KMS-11 (cell line): Measurements from ENCODE around the gene CRYBA1.

Experiments
- H2AFZ ChIP-seq: fragments of 200-600 bp; sonication (generic); 2 replicates; pipeline ENCODE4 v1.6.1; 2016; ENCODE audit warnings: antibody characterized with exemption, mixed run types, low read depth
- H3K27ac ChIP-seq: fragments of 200-600 bp; sonication (generic); 2 replicates; pipeline ENCODE4 v1.6.1; 2016; ENCODE audit warnings: mild to moderate bottlenecking, mixed run types
- H3K27me3 ChIP-seq: fragments of 200-600 bp; sonication (generic); 2 replicates; pipeline ENCODE4 v1.6.1; 2017; ENCODE audit warnings: mild to moderate bottlenecking, low read depth, mixed run types, moderate library complexity; ENCODE audit not compliant: insufficient read depth
- H3K36me3 ChIP-seq: fragments of 200-600 bp; sonication (generic); 2 replicates; pipeline ENCODE4 v1.6.1; 2017; ENCODE audit warnings: mild to moderate bottlenecking, mixed run types; ENCODE audit not compliant: insufficient read depth
- H3K4me1 ChIP-seq: fragments of 200-600 bp; sonication (generic); 2 replicates; pipeline ENCODE4 v1.6.1; 2016; ENCODE audit warnings: mild to moderate bottlenecking, low read depth, mixed run types; ENCODE audit not compliant: poor library complexity, severe bottlenecking
- H3K4me2 ChIP-seq: fragments of 200-600 bp; sonication (generic); 2 replicates; pipeline ENCODE4 v1.7.0; 2016; ENCODE audit warnings: mild to moderate bottlenecking, mixed run types
- H3K4me3 ChIP-seq: fragments of 200-600 bp; sonication (generic); IDR thresholded peaks from 2 replicates; pipeline ENCODE4 v1.6.1; 2017; ENCODE audit warnings: low read depth, low read length, mixed read lengths; ENCODE audit not compliant: insufficient read depth
- H3K79me2 ChIP-seq: fragments of 200-600 bp; sonication (generic); 2 replicates; pipeline ENCODE4 v1.6.1; 2016; ENCODE audit warnings: low read depth, mixed run types; ENCODE audit not compliant: insufficient read depth
- H3K9ac ChIP-seq: fragments of 200-600 bp; sonication (generic); 2 replicates; pipeline ENCODE4 v1.6.1; 2016; ENCODE audit warnings: mild to moderate bottlenecking, mixed run types
- H4K20me1 ChIP-seq: fragments of 200-600 bp; sonication (generic); 2 replicates; pipeline ENCODE4 v1.6.1; 2016; ENCODE audit warnings: mild to moderate bottlenecking, mixed run types; ENCODE audit not compliant: insufficient read depth
- CTCF ChIP-seq: fragments of 200-600 bp; sonication (generic); conservative IDR thresholded peaks from 2 replicates; pipeline ENCODE4 v1.6.1; 2017; ENCODE audit warnings: low read depth, mild to moderate bottlenecking, antibody characterized with exemption, low read length, moderate library complexity, mixed read lengths

CRYBA1 gene

GRCh38 chr17:29207975-29208374, 38.7 kb upstream of the CRYBA1 start:
- Histone ChIP-seq H3K27ac (no peak overlapping the region), H2AFZ (no peak overlapping the region), H3K9ac (no peak overlapping the region), H4K20me1 (no peaks in the 10 kb centered on the region), H3K4me2 (no peak overlapping the region), H3K4me3 (no peak overlapping the region), H3K27me3 (no peaks in the 10 kb centered on the region), H3K4me1 (no peaks in the 10 kb centered on the region), H3K36me3 (no peaks in the 10 kb centered on the region), H3K79me2 (no peaks in the 10 kb centered on the region)
- no peak for TF ChIP-seq CTCF

GRCh38 chr17:29209073-29209472, 37.6 kb upstream of the CRYBA1 start:
- Histone ChIP-seq H3K4me3 (no peak overlapping the region), H3K27ac (no peak overlapping the region), H3K27me3 (no peaks in the 10 kb centered on the region), H4K20me1 (no peaks in the 10 kb centered on the region), H3K9ac (no peak overlapping the region), H3K4me2 (no peak overlapping the region), H2AFZ (no peak overlapping the region), H3K36me3 (no peaks in the 10 kb centered on the region), H3K4me1 (no peaks in the 10 kb centered on the region), H3K79me2 (no peaks in the 10 kb centered on the region)
- TF ChIP-seq CTCF, result no peak

GRCh38 chr17:29210879-29211278, 35.8 kb upstream of the CRYBA1 start:
- Histone ChIP-seq H3K4me2 (no peak overlapping the region), H3K36me3 (no peaks in the 10 kb centered on the region), H3K9ac (no peak overlapping the region), H3K4me3 (no peak overlapping the region), H4K20me1 (no peaks in the 10 kb centered on the region), H3K79me2 (no peaks in the 10 kb centered on the region), H3K4me1 (no peaks in the 10 kb centered on the region), H3K27me3 (no peaks in the 10 kb centered on the region), H2AFZ (no peak overlapping the region), H3K27ac (no peak overlapping the region)
- TF ChIP-seq CTCF, result no peak

- no peak overlapping the region for H2AFZ ChIP-seq
- H3K4me3 ChIP-seq, result no peak overlapping the region
- no peaks in the 10 kb centered on the region for H3K36me3 ChIP-seq
- H3K9ac ChIP-seq, result no peak overlapping the region
- no peaks in the 10 kb centered on the region for H4K20me1 ChIP-seq
- no peaks in the 10 kb centered on the region for H3K4me1 ChIP-seq
- no peak for TF ChIP-seq CTCF
- no peak overlapping the region for H3K4me2 ChIP-seq
- H3K27me3 ChIP-seq, result no peaks in the 10 kb centered on the region
- H3K27ac ChIP-seq, result no peak overlapping the region
- no peaks in the 10 kb centered on the region for H3K79me2 ChIP-seq
Measured at GRCh38 chr17:29212094-29212631, 34.5 kb upstream of the CRYBA1 start.
